ENCODE data around the gene MYO10.

Gene MYO10

GRCh38 chr5:16787278-16787677, 148.8 kb downstream of the MYO10 start:
- peak; percentile 27; the same call in 1 of the 3 replicates for ATAC-seq
- TF ChIP-seq CSRNP3 (CRISPR knock-in tag; IDR thresholded peaks at IDR 0.05): no peak
- TF ChIP-seq ZNF70 (CRISPR knock-in tag; IDR thresholded peaks at IDR 0.05): no peak
- TF ChIP-seq ESRRG (CRISPR knock-in tag; IDR thresholded peaks at IDR 0.05): no peak
- TF ChIP-seq PATZ1 (CRISPR knock-in tag; IDR thresholded peaks at IDR 0.05; ENCODE audit: borderline replicate concordance): no peak
- TF ChIP-seq PPARA (CRISPR knock-in tag; IDR thresholded peaks at IDR 0.05; ENCODE audit: borderline replicate concordance): no peak
- no peak for TF ChIP-seq POU6F1 (CRISPR knock-in tag; IDR thresholded peaks at IDR 0.05; ENCODE audit: borderline replicate concordance, low read depth)
- TF ChIP-seq ZNF8 (CRISPR knock-in tag; IDR thresholded peaks at IDR 0.05): no peak
- no peak for TF ChIP-seq SNAI2 (CRISPR knock-in tag; IDR thresholded peaks at IDR 0.05)

- TF ChIP-seq ZFP30 (CRISPR knock-in tag; IDR thresholded peaks at IDR 0.05): no peak
- no peak for TF ChIP-seq SNAI2 (CRISPR knock-in tag; IDR thresholded peaks at IDR 0.05)
- TF ChIP-seq ARNTL (CRISPR knock-in tag; IDR thresholded peaks at IDR 0.05; ENCODE audit: borderline replicate concordance, low read depth): no peak
- no peak for TF ChIP-seq ZFP3 (CRISPR knock-in tag; IDR thresholded peaks at IDR 0.05)
- no peak for TF ChIP-seq CSRNP3 (CRISPR knock-in tag; IDR thresholded peaks at IDR 0.05)
- TF ChIP-seq OSR1 (CRISPR knock-in tag; IDR thresholded peaks at IDR 0.05): no peak
- no peak for TF ChIP-seq ESRRG (CRISPR knock-in tag; IDR thresholded peaks at IDR 0.05)
- no peak for TF ChIP-seq RARB (CRISPR knock-in tag; IDR thresholded peaks at IDR 0.05)
- no peak for TF ChIP-seq TSHZ2 (CRISPR knock-in tag; IDR thresholded peaks at IDR 0.05)
- TF ChIP-seq TCF4 (CRISPR knock-in tag; IDR thresholded peaks at IDR 0.05; ENCODE audit: borderline replicate concordance): no peak
- no peak for TF ChIP-seq CREB5 (CRISPR knock-in tag; IDR thresholded peaks at IDR 0.05; ENCODE audit: low read depth)
- TF ChIP-seq PATZ1 (CRISPR knock-in tag; IDR thresholded peaks at IDR 0.05; ENCODE audit: borderline replicate concordance): no peak
- TF ChIP-seq BACH2 (CRISPR knock-in tag; IDR thresholded peaks at IDR 0.05; ENCODE audit: borderline replicate concordance): no peak
- no peak for TF ChIP-seq ZNF565 (CRISPR knock-in tag; conservative IDR thresholded peaks at IDR 0.05; ENCODE audit: low read depth)
- TF ChIP-seq POU6F1 (CRISPR knock-in tag; IDR thresholded peaks at IDR 0.05; ENCODE audit: borderline replicate concordance, low read depth): no peak
- TF ChIP-seq ZC3H10 (CRISPR knock-in tag; IDR thresholded peaks at IDR 0.05): no peak
- no peak for TF ChIP-seq TOX (CRISPR knock-in tag; IDR thresholded peaks at IDR 0.05; ENCODE audit: borderline replicate concordance)
- TF ChIP-seq CSDC2 (CRISPR knock-in tag; IDR thresholded peaks at IDR 0.05): no peak
- TF ChIP-seq ISL1 (CRISPR knock-in tag; IDR thresholded peaks at IDR 0.05): no peak
- ATAC-seq: peak; percentile 86
These were observed 151.0 kb downstream of the MYO10 start for GRCh38 chr5:16784843-16785791.
